HL-60 (cell line): Measurements from ENCODE around the gene RBM28.

Experiments used
- GABPA ChIP-seq: IDR thresholded peaks from 2 replicates; pipeline ENCODE4 v1.6.1; 2012; ENCODE audit warnings: low read depth
- POLR2AphosphoS5 ChIP-seq: IDR thresholded peaks from 2 replicates; pipeline ENCODE4 v1.6.1; 2012; ENCODE audit warnings: low read depth
- TF ChIP-seq, protein P1 (sequence below): IDR thresholded peaks from one replicate; pipeline ENCODE4 v1.5.1; 2011; ENCODE audit warnings: low read length, control low read depth, inconsistent platforms; ENCODE audit not compliant: insufficient read depth
- TF ChIP-seq, protein P2 (sequence below): IDR thresholded peaks from 2 replicates; pipeline ENCODE4 v1.6.1; 2012; ENCODE audit warnings: low read depth; ENCODE audit not compliant: insufficient replicate concordance

DNA sequence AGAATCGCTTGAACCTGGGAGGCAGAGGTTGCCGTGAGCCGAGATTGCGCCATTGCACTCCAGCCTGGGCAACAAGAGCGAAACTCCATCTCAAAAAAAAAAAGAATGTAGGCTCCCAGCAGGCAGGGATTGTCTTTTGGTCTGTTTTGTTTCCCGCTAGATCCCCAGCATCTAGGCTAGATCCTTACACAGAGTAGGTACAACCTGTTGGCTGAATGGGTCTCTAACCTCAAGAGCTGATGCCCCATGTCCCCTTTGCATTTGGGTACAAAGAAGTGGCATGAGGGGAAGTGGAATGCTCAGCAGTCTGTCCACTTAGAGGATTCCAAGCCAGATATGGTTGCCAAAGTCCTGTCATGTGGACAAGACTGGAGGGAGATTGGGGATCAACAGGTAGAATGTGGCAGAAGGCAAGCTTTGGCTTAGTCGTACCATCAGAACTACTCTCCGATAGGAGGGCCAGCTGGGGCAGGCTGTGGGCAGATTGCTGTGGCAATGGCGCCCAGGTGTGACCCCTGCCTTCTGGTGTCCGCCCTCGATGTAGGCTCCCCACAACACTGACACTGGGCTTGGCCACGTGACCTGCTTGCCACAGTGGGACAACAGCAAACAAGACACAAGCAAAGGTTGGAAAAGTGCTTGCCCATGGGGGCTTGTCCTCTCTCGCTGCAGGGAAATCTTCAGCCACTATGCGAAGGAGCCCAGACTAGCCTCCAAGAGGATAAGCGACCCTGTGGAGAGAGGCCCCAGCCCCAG, 81.3 kb downstream of the RBM28 start:
- TF ChIP-seq, protein P1, sequence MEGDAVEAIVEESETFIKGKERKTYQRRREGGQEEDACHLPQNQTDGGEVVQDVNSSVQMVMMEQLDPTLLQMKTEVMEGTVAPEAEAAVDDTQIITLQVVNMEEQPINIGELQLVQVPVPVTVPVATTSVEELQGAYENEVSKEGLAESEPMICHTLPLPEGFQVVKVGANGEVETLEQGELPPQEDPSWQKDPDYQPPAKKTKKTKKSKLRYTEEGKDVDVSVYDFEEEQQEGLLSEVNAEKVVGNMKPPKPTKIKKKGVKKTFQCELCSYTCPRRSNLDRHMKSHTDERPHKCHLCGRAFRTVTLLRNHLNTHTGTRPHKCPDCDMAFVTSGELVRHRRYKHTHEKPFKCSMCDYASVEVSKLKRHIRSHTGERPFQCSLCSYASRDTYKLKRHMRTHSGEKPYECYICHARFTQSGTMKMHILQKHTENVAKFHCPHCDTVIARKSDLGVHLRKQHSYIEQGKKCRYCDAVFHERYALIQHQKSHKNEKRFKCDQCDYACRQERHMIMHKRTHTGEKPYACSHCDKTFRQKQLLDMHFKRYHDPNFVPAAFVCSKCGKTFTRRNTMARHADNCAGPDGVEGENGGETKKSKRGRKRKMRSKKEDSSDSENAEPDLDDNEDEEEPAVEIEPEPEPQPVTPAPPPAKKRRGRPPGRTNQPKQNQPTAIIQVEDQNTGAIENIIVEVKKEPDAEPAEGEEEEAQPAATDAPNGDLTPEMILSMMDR: no peak
- TF ChIP-seq GABPA (no peak), POLR2AphosphoS5 (no peak)
- TF ChIP-seq, protein P2, sequence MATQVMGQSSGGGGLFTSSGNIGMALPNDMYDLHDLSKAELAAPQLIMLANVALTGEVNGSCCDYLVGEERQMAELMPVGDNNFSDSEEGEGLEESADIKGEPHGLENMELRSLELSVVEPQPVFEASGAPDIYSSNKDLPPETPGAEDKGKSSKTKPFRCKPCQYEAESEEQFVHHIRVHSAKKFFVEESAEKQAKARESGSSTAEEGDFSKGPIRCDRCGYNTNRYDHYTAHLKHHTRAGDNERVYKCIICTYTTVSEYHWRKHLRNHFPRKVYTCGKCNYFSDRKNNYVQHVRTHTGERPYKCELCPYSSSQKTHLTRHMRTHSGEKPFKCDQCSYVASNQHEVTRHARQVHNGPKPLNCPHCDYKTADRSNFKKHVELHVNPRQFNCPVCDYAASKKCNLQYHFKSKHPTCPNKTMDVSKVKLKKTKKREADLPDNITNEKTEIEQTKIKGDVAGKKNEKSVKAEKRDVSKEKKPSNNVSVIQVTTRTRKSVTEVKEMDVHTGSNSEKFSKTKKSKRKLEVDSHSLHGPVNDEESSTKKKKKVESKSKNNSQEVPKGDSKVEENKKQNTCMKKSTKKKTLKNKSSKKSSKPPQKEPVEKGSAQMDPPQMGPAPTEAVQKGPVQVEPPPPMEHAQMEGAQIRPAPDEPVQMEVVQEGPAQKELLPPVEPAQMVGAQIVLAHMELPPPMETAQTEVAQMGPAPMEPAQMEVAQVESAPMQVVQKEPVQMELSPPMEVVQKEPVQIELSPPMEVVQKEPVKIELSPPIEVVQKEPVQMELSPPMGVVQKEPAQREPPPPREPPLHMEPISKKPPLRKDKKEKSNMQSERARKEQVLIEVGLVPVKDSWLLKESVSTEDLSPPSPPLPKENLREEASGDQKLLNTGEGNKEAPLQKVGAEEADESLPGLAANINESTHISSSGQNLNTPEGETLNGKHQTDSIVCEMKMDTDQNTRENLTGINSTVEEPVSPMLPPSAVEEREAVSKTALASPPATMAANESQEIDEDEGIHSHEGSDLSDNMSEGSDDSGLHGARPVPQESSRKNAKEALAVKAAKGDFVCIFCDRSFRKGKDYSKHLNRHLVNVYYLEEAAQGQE: no peak
